Astrocyte of the cerebellum (primary cell): ENCODE results near the gene TPRG1L.

ENCODE experiments used
- DNase-seq: peaks from one replicate; pipeline ENCODE4 v3.0.0-alpha.2; 2011; ENCODE audit warnings: low read depth
- H3K4me3 ChIP-seq: 2 replicates; pipeline ENCODE4 v1.5.1; 2011; ENCODE audit warnings: mild to moderate bottlenecking, low read depth, low read length, moderate library complexity
- CTCF ChIP-seq: IDR thresholded peaks from 2 replicates; pipeline ENCODE4 v1.5.1; 2012; ENCODE audit warnings: low read length, low read depth, moderate library complexity, mild to moderate bottlenecking; ENCODE audit errors: missing control alignments
- in situ Hi-C: cut with HindIII; loops from 2 replicates; pipeline ENCODE4 v1.10.0; 2017; ENCODE audit warnings: low sequenced_read_pairs

TPRG1L gene

GRCh38 chr1:3614755-3615742, 9.8 kb upstream of the TPRG1L start:
- no peak for DNase-seq
- H3K4me3 ChIP-seq: no peak overlapping the region
- in situ Hi-C loops: no loop called here
- peak; percentile 78 for TF ChIP-seq CTCF

- no peak for TF ChIP-seq CTCF
- in situ Hi-C loops: no loop called here
- H3K4me3 ChIP-seq: no peak overlapping the region
- DNase-seq: no peak
Measured at GRCh38 chr1:3616861-3617260, 8.0 kb upstream of the TPRG1L start.

- no peak overlapping the region for H3K4me3 ChIP-seq
- in situ Hi-C loops: no loop called here
- no peak for TF ChIP-seq CTCF
- DNase-seq: no peak
Measured at GRCh38 chr1:3617806-3618345, 6.9 kb upstream of the TPRG1L start.

GRCh38 chr1:3618531-3618880, 6.3 kb upstream of the TPRG1L start:
- in situ Hi-C loops: no loop called here
- H3K4me3 ChIP-seq: no peak overlapping the region
- no peak for TF ChIP-seq CTCF
- DNase-seq: no peak

GRCh38 chr1:3618881-3619671, 5.7 kb upstream of the TPRG1L start:
- peak; percentile 81 for TF ChIP-seq CTCF
- in situ Hi-C loops: no loop called here
- DNase-seq: peak; percentile 72
- H3K4me3 ChIP-seq: no peak overlapping the region

- in situ Hi-C loops: no loop called here
- no peak for TF ChIP-seq CTCF
- no peak for DNase-seq
- H3K4me3 ChIP-seq: no peak overlapping the region
Measured at GRCh38 chr1:3620708-3621107, 4.1 kb upstream of the TPRG1L start.
